Erythroblast (primary cell): ENCODE measurements around the gene CDH13.

Experiments
- DNase-seq, 2 experiments: peaks; one replicate each; lab custom pipeline; 2025; lab: John Stamatoyannopoulos, UW
- GATA1 ChIP-seq: IDR thresholded peaks from 2 replicates; pipeline ENCODE4 v1.6.1; 2011; ENCODE audit warnings: low read depth, mild to moderate bottlenecking, control low read depth, low read length, moderate library complexity
- POLR2A ChIP-seq: IDR thresholded peaks from 2 replicates; pipeline ENCODE4 v1.6.1; 2011; ENCODE audit warnings: mild to moderate bottlenecking, low read length

Gene CDH13

GRCh38 chr16:82865412-82865811, 238.6 kb downstream of the CDH13 start:
- TF ChIP-seq POLR2A (no peak), GATA1 (no peak)
- DNase-seq, result no peak

- DNase-seq, result no peak
- TF ChIP-seq POLR2A (no peak), GATA1 (no peak)
Observed at GRCh38 chr16:82867485-82867884, 240.7 kb downstream of the CDH13 start.

GRCh38 chr16:82874271-82874670, 247.5 kb downstream of the CDH13 start:
- TF ChIP-seq POLR2A, result no peak
- no peak for TF ChIP-seq GATA1
- no peak for DNase-seq

- TF ChIP-seq GATA1 (no peak), POLR2A (no peak)
- DNase-seq, result no peak
Observed at GRCh38 chr16:82874672-82875071, 247.9 kb downstream of the CDH13 start.

- TF ChIP-seq POLR2A (no peak), GATA1 (no peak)
- no peak for DNase-seq
Observed at GRCh38 chr16:82876951-82877350, 250.2 kb downstream of the CDH13 start.

GRCh38 chr16:82878466-82878865, 251.7 kb downstream of the CDH13 start:
- TF ChIP-seq POLR2A (no peak), GATA1 (no peak)
- DNase-seq, result no peak

- TF ChIP-seq GATA1 (no peak), POLR2A (no peak)
- no peak for DNase-seq
Observed at GRCh38 chr16:82880346-82880745, 253.6 kb downstream of the CDH13 start.

GRCh38 chr16:82881516-82881915, 254.7 kb downstream of the CDH13 start:
- no peak for TF ChIP-seq GATA1
- no peak for TF ChIP-seq POLR2A

GRCh38 chr16:82882226-82882625, 255.5 kb downstream of the CDH13 start:
- DNase-seq, result no peak

More at GRCh38 chr16:82881516-82881915, 254.7 kb downstream of the CDH13 start:
- DNase-seq, result no peak

GRCh38 chr16:82882982-82883835, 256.4 kb downstream of the CDH13 start:
- TF ChIP-seq GATA1 (no peak), POLR2A (no peak)
- DNase-seq, result no peak

More at GRCh38 chr16:82882226-82882625, 255.5 kb downstream of the CDH13 start:
- no peak for TF ChIP-seq GATA1
- no peak for TF ChIP-seq POLR2A

- DNase-seq, result no peak
- TF ChIP-seq GATA1 (no peak), POLR2A (no peak)
Observed at GRCh38 chr16:82884320-82884898, 257.6 kb downstream of the CDH13 start.

- DNase-seq, result no peak
- TF ChIP-seq POLR2A, result no peak
- TF ChIP-seq GATA1, result no peak
Observed at GRCh38 chr16:82886146-82886545, 259.4 kb downstream of the CDH13 start.

- no peak for DNase-seq
- no peak for TF ChIP-seq POLR2A
- TF ChIP-seq GATA1, result no peak
Observed at GRCh38 chr16:82888591-82889001, 261.8 kb downstream of the CDH13 start.

- DNase-seq, result no peak
- TF ChIP-seq GATA1, result no peak
- no peak for TF ChIP-seq POLR2A
Observed at GRCh38 chr16:82891424-82891823, 264.7 kb downstream of the CDH13 start.

- no peak for TF ChIP-seq POLR2A
- TF ChIP-seq GATA1, result no peak
- no peak for DNase-seq
Observed at GRCh38 chr16:82891918-82892317, 265.1 kb downstream of the CDH13 start.
